ENCODE measurements around the gene MRPL53. TPM values are rescaled to one million over a fixed set of nuclear protein-coding genes. Genes with fewer than 3 reads are reported as not detected.

Gene MRPL53
- total RNA-seq, 1 experiment from 2014 or later, result 65.4 TPM

- POLR2A ChIA-PET, result no interaction called here
- RAD21 ChIA-PET (ENCODE audit: low non-redundant PET in 1 of 2, low total read pairs in 2 of 2, uncharacterized antibody in 2 of 2, unreplicated experiment in 2 of 2), result no interaction called here
- H3K79me2 ChIP-seq (ENCODE audit: insufficient read depth, low read length), result peaks cover 6% of the 10 kb centered on the region; the same call in 1 of the 2 replicates
- H3K4me2 ChIP-seq (ENCODE audit: low read length), result no peak overlapping the region
- H3K27me3 ChIP-seq (ENCODE audit: insufficient read depth, low read length), result no peaks in the 10 kb centered on the region
- H3K9ac ChIP-seq (ENCODE audit: low read length), result no peak overlapping the region
- no TSS peak for BruUV-seq (replicated peaks)
- no peak overlapping the region for H3K4me3 ChIP-seq (replicated peaks in 1 of 2; ENCODE audit: low read depth in 1 of 2, low read length in 2 of 2)
- CTCF ChIA-PET, result no interaction called here
- ATAC-seq (no peak), DNase-seq (ENCODE audit: low read depth, low spot score) (no peak)
- no peaks in the 10 kb centered on the region for H3K36me3 ChIP-seq (ENCODE audit: control insufficient read depth in 1 of 2, insufficient read depth in 2 of 2, low read length in 2 of 2)
- no peaks in the 10 kb centered on the region for H3K9me3 ChIP-seq (ENCODE audit: control insufficient read depth in 1 of 2, insufficient read depth in 1 of 2, low read depth in 1 of 2, low read length in 2 of 2)
- no peak overlapping the region for H3K27ac ChIP-seq (ENCODE audit: low read depth, low read length)
- H3K4me1 ChIP-seq (ENCODE audit: control insufficient read depth in 1 of 2, insufficient read depth in 2 of 2, low read length in 2 of 2), result peaks cover under 1 to 23% of the 10 kb centered on the region in 2 experiments
- TF ChIP-seq MAX (IDR thresholded peaks at IDR 0.05) (no peak), SRF (IDR thresholded peaks at IDR 0.05; ENCODE audit: low read depth) (no peak), TCF7L2 (IDR thresholded peaks at IDR 0.05; ENCODE audit: borderline replicate concordance, extremely low read depth, insufficient read depth, insufficient read length) (no peak), FOSL1 (IDR thresholded peaks at IDR 0.05; ENCODE audit: low read depth) (no peak), ZBTB33 (IDR thresholded peaks at IDR 0.05; ENCODE audit: extremely low read depth, insufficient replicate concordance, low read length) (no peak), ZFX (IDR thresholded peaks at IDR 0.05) (no peak), JUND (IDR thresholded peaks at IDR 0.05) (no peak), SP1 (IDR thresholded peaks at IDR 0.05; ENCODE audit: low read depth) (no peak), ZNF274 (IDR thresholded peaks at IDR 0.05; ENCODE audit: low read depth, low read length) (no peak), ELF1 (IDR thresholded peaks at IDR 0.05; ENCODE audit: borderline replicate concordance, low read depth) (no peak), EGR1 (IDR thresholded peaks at IDR 0.05; ENCODE audit: low read depth) (no peak), SIN3A (IDR thresholded peaks at IDR 0.05; ENCODE audit: low read depth) (no peak), REST (IDR thresholded peaks at IDR 0.05; ENCODE audit: low read depth) (no peak), ATF3 (IDR thresholded peaks at IDR 0.05) (no peak), CBX3 (IDR thresholded peaks at IDR 0.05; ENCODE audit: low read depth) (no peak), EZH2phosphoT487 (IDR thresholded peaks at IDR 0.05; ENCODE audit: borderline replicate concordance) (no peak), CTCF (IDR thresholded peaks at IDR 0.05 in 2 of 3, conservative IDR thresholded peaks at IDR 0.05 in 1 of 3; ENCODE audit: borderline replicate concordance in 1 of 3, insufficient read depth in 1 of 3, low read depth in 2 of 3, low read length in 2 of 3) (no peak)
- H4K20me1 ChIP-seq (ENCODE audit: insufficient read depth), result no peaks in the 10 kb centered on the region
- no peak overlapping the region for H2AFZ ChIP-seq (ENCODE audit: low read depth, low read length, poor library complexity, severe bottlenecking)
- H3K9me2 ChIP-seq (ENCODE audit: insufficient read depth), result no peaks in the 10 kb centered on the region
- intact Hi-C loops (cut with micrococcal nuclease), result loop anchor here (10.0 kb wide), 1 partner anchor 1216 kb away; the partner anchor contains the start of genes CCT7 and PRADC1
Measured at GRCh38 chr2:74450570-74451190, 21.8 kb downstream of the MRPL53 start.
